Kidney epithelial cell (primary cell): ENCODE data around the gene KRT1. TPM values are rescaled to one million over a fixed set of nuclear protein-coding genes. Genes with fewer than 3 reads are reported as not detected.
"Not testable (repeated sequence)": the region's sequence is repeated elsewhere in the genome, so short reads cannot be mapped to it uniquely, and the experiment has no call there.

Experiments
- DNase-seq: peaks from one replicate; pipeline ENCODE4 v3.0.0-alpha.2; 2010; ENCODE audit warnings: low read depth
- H3K27me3 ChIP-seq: 2 replicates; pipeline ENCODE4 v1.6.0; 2011; ENCODE audit warnings: low read length; ENCODE audit not compliant: control insufficient read depth, insufficient read depth
- H3K36me3 ChIP-seq: 2 replicates; pipeline ENCODE4 v1.5.1; 2011; ENCODE audit warnings: low read length; ENCODE audit not compliant: control insufficient read depth, insufficient read depth
- H3K4me3 ChIP-seq: 2 replicates; pipeline ENCODE4 v1.5.1; 2011; ENCODE audit warnings: low read depth, mild to moderate bottlenecking, control low read depth, low read length
- CTCF ChIP-seq: IDR thresholded peaks from 2 replicates; pipeline ENCODE4 v1.5.1; 2011; ENCODE audit warnings: mild to moderate bottlenecking, moderate library complexity, low read length, control low read depth, inconsistent platforms; ENCODE audit not compliant: insufficient read depth, poor library complexity, severe bottlenecking
- total RNA-seq: library from RNA; depleted of rRNA; stranded (reverse); fragments of >200 nt; gene quantifications from 2 replicates; pipeline ENCODE4 v1.2.3, GENCODE V29; 2015

The KRT1 gene
- total RNA-seq, 1 donor from 2014 or later = not detected

DNA sequence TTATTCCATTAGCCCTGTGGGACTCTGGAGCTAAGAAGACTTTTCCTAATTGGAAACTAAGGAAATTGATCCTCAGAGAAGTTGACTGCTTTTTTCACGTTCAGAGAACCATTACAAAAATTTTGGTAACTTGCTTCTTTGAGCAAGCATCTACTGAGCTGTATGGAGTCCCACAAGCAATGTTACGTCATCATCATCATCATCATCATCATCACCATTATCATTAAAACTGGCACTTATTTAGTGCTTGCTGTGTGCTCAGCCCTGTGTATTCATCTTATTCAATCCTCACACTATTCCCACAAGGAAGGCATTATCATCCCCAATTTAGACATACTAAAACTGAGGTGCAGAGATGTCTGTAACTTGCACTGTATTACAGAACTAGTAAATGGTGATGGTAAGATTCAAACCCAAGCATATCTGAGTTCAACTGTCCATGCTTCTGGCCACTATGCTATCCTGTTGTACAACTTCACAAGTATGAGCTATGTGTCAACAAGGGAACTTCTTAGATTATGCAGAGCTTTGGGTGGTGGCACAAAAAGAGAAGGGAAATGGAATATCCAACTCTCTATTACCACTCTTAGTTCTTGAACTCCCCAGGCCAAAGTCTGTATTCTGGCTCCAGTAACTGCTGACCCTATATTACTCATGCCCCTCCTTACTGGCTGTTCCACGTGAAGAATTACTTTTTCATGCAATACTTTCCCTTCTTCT lies 6.3 kb downstream of the KRT1 start:
- H3K4me3 ChIP-seq = no peak overlapping the region
- TF ChIP-seq CTCF = no peak
- no peaks in the 10 kb centered on the region for H3K27me3 ChIP-seq
- no peak for DNase-seq
- no peaks in the 10 kb centered on the region for H3K36me3 ChIP-seq

DNA sequence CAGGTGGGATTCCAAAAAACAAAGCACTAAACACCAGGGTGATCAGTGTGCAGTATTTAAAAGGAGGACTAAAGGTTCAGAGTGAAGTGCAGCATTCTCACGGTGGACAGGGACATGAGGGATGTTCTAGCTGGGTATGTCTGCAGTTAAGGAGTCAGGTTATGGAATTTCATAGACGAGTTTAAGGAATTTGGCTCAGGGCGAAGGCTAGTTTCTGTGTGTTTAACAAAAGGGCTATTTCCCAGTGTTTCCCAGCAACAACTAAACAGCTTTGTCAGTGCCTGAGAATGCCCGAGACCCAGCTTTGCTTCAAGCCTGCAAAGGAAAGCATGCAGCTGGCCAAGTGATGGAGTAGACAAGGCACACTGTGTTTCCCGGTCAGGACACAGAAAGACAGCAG lies 7.0 kb downstream of the KRT1 start:
- Histone ChIP-seq H3K27me3 (no peaks in the 10 kb centered on the region), H3K4me3 (no peak overlapping the region), H3K36me3 (no peaks in the 10 kb centered on the region)
- no peak for DNase-seq
- TF ChIP-seq CTCF = no peak

GRCh38 chr12:52672321-52672933 lies 7.8 kb downstream of the KRT1 start:
- Histone ChIP-seq H3K36me3 (no peaks in the 10 kb centered on the region), H3K4me3 (no peak overlapping the region), H3K27me3 (no peaks in the 10 kb centered on the region)
- TF ChIP-seq CTCF = no peak
- no peak for DNase-seq

DNA sequence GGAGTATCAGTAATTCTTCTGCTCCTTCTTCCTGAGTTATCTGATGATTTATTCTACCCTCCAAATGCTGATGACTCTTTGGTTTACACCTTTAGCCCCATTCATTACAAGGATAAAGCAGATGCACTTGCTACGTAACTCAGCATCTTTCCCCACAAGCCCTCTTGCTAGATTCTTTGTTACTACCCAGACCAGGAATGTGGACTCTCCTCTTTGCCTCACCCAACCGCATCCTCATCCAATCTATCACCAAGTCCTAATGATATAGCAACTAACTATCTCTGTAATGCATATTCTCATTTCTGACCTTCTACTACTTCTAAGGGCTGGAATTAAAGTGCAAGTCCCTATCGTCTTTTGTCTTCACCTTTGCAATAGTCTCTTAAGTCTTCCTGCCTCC lies 9.2 kb downstream of the KRT1 start:
- H3K4me3 ChIP-seq = no peak overlapping the region
- H3K27me3 ChIP-seq = no peaks in the 10 kb centered on the region
- TF ChIP-seq CTCF = no peak
- no peak for DNase-seq
- H3K36me3 ChIP-seq = no peaks in the 10 kb centered on the region

DNA sequence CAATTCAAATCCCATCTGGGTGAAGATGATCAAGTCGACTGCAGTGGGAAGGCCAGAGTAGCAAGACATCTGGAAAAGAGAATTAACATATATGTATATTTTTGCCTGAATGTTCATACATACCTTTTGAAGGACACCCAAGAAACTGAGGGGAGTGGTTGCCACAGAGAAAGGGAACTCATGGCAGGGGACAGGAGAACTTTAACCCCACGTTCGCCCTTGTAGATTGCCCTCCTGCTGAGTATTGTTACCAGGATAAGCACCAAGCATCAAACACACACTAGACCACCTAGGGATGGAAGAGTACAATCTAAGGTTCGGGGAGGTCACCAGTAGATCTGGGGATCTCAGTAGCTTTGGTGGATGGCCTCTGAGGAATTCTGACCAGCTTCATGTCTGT lies 9.7 kb downstream of the KRT1 start:
- H3K27me3 ChIP-seq = no peaks in the 10 kb centered on the region
- TF ChIP-seq CTCF = no peak
- no peaks in the 10 kb centered on the region for H3K36me3 ChIP-seq
- no peak overlapping the region for H3K4me3 ChIP-seq
- no peak for DNase-seq

- not testable (repeated sequence) for H3K4me3 ChIP-seq, H3K27me3 ChIP-seq, DNase-seq, H3K36me3 ChIP-seq
These were observed 10.3 kb downstream of the KRT1 start for GRCh38 chr12:52669941-52670340.
